HG03045 (cell line): ENCODE results near the gene SPACA4.
"Not testable (repeated sequence)": the region's sequence is repeated elsewhere in the genome, so short reads cannot be mapped to it uniquely, and the experiment has no call there.

Source experiments
- ATAC-seq: cut with Tn5 transposase; IDR thresholded peaks from one replicate; pipeline ENCODE4 v1.9.1; 2021; ENCODE audit warnings: mild to moderate bottlenecking, moderate library complexity; ENCODE audit not compliant: unreplicated experiment

SPACA4 gene, protein sequence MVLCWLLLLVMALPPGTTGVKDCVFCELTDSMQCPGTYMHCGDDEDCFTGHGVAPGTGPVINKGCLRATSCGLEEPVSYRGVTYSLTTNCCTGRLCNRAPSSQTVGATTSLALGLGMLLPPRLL

DNA sequence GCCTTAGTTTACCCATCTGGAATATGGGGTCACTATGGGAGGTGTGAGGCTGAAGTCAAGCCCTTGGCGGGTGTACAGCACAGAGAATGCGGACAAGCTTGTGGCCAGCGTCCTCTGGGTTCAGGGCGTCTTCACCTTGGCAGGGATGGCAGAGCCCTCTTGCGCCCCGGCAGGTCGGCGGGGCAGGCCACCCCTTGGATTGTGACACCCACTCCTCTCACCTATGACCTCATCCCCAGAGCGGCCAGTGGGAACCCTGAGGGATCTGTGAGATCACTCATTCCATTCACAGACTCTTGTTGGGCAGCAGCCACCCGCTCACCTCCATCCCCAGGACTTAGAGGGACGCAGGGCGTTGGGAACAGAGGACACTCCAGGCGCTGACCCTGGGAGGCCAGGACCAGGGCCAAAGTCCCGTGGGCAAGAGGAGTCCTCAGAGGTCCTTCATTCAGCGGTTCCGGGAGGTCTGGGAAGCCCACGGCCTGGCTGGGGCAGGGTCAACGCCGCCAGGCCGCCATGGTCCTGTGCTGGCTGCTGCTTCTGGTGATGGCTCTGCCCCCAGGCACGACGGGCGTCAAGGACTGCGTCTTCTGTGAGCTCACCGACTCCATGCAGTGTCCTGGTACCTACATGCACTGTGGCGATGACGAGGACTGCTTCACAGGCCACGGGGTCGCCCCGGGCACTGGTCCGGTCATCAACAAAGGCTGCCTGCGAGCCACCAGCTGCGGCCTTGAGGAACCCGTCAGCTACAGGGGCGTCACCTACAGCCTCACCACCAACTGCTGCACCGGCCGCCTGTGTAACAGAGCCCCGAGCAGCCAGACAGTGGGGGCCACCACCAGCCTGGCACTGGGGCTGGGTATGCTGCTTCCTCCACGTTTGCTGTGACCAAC is at the start of gene SPACA4:
Gene SPACA4 (plus strand): TSS at position 280 of the 896 bp plus-strand sequence. CDS start 237 bp downstream, at position 517.
- ATAC-seq, result no peak

DNA sequence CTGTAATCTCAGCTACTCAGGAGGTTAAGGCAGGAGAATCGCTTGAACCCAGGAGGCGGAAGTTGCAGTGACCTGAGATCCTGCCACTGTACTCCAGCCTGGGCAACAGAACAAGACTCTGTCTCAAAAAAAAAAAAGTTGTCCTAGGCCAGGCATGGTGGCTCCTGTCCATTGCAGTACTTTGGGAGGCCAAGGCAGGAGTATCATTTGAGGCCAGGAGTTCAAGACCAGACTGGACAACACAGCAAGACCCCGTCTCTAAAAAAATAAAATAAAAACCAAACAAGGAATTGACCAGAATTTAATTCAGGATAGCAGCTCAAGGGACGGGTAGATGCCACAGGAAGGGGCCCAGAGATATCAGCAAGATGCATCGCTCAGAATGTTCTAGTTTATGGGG is 49.7 kb upstream of the SPACA4 start:
- no peak for ATAC-seq

DNA sequence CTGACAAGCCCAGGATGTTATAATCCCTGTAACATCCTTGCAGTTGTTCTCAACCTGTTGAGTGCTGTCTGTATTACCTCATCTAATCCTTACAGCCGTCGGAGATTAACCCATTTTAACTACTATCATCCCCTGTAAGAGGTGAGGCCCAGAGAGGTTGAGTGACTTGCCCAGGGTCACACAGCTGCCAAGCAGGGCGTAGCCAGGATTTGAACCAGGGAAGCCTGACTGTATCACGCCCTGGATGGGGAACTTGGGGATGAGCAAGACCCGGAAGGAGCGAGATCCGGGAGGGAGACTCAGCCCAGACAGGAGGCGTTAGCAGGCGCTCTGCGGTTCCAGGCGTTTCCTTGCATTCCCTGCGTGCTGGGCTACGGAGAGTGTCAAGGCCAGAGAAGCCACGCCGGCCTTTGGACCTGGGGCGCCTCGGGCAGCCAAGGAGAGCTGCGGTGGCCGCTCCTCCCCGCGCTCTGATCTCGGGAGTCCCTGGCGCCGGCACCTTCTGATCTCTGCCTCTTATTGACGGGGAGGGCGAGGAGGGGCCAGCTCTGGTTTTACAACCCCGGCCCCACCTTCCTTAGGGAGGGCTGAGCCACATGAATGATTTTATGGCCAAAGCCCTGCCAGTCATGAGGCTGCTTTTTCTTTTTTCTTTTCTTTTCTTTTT is 48.4 kb upstream of the SPACA4 start:
- no peak for ATAC-seq

DNA sequence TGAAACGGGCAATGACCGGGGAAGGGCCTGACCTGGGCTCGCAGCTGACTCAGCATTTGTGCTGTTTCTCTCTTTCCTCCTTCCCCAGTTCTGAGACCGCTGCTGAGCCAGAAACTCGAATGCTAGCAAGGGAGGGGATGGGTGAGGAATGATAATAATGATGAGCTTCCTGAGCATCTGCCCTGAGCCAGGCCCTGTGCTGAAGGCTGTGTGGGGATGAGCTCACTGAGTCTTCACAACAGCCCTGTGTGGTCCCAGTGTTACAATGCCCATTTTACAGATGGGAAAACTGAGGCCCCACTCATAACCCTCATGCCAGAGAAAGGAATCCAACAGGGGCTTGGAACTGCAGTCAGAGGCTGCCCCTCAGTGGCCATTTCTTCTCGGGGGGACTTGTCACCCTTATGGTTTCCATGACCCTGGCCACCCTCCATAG is 46.4 kb upstream of the SPACA4 start:
- no peak for ATAC-seq

DNA sequence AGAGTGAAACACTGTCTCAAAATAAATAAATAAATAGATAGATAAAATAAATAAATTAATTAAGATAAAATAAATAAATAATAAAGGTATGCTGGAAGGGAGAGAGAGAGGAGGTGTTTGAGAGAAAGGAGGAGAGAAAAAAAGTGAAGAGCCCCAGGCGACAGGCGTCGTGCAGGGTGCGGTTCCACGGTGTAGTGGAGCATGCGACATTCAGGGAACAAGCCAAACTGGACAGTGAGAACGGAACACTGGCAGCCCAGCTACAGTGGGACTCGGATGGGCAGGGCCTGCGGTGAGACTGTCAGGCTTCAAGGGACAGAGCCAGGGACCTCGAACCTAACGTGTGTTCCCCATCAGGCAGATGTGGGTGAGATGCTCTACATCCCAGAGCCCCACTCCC is 45.1 kb upstream of the SPACA4 start:
- no peak for ATAC-seq

DNA sequence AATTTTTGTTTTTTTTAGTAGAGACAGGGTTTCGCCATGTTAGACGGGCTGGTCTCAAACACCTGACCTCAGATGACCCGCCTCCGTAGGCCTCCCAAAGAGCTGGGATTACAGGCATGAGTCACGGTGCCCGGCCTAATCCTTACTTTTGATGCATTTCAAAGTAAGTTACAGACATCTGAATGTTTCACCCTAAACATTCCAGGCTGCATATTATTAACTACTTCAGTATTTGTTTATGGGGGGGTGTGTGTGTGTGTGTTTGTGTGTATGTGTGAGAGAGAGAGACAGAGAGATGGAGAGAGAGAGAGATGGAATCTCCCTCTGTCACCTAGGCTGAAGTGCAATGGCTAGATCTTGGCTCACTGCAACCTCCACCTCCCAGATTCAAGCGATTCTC is 41.5 kb upstream of the SPACA4 start:
- no peak for ATAC-seq

DNA sequence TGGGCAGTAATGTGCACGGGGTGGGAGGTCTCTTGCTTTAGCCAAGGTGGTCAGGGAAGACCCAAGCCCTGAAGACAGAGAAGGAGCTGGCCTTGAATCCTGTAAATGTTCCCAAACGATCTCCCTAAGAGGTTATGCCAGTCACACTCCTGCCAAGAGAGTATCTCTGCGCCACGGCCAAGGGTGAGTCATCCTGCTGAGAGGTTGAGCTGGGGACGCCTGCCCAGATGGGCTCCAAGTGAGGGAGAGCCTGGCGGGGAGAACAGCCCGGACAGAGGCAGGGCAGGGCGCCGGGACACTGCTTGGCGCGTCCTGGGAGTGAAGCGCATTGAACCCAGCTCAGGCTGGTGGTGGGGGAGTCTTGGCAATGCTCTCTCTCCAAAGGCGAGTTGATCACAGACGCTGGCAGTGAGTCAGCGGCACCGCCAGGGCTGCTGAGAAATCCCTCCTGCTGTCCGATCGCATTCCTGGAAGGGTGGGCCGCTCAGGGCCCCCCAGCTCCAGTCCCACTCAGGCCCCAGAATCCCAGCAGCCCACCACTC is 38.1 kb upstream of the SPACA4 start:
- no peak for ATAC-seq

DNA sequence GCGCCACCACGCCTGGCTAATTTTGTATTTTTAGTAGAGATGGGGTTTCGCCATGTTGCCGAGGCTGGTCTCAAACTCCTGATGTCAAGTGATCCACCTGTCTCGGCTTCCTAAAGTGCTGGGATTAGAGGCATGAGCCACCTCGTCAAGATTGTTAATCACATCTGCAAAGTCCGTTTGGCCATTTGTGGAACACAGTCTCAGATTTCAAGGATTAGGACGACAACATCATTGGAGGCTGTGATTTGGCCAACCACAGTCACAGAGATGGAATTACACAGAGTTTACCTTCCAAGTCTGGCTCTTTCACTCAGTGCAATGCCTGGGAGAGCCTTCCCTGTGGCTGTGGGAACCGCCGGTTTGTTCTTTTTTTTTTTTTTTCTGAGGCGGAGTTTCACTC is 36.7 kb upstream of the SPACA4 start:
- ATAC-seq, result no peak

DNA sequence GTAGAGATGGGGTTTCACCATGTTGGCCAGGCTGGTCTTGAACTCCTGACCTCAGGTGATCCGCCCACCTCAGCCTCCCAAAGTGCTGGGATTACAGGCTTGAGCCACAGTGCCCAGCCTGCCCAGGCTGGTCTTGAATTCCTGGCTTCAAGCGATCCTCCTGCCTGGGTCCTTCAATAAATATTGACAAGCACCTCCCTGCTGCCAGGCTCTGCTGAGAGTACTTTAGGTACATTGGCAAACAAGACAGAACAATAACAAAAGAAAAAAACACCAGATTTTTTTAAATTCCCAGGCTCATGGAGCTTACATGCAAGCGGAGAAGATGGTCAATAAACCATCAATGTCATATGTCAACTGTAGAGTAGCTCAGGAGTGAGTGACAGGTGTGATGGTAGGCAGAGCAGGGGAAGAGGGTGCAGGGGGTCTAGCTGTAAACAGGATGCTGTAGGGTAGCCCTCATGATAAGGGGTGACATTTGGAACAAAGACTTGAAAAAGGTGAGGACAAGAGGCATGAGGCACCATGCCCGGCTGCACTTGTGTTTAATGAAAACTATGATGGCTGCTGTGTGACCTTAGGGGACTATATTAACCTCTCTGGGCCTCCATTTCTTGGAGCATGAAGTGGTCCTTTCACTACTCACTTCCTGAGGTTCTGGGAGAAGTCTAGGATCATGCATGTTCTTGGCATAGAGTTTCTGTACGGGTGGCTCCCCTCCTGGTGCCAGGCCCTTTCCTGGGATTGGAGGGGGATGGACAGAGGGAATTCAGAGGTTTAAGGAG is 35.0 kb upstream of the SPACA4 start:
- ATAC-seq, result no peak

DNA sequence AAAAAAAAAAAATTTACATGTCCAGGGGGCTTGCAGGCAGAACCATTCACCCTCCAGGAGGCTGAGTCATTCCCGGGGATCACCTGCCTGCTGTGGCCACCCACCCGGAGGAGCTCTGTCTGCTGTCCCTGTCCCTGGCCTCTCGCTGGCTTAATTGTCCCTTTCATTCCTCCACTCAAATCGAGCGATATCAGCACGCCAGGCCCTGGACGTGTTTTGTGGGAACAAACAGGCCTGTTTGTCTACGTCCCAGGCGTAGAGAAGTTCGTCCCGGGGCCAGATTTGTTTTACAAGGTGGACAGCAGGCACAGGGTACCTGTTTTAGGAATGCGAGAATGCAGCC is 33.4 kb upstream of the SPACA4 start:
- ATAC-seq, result no peak

DNA sequence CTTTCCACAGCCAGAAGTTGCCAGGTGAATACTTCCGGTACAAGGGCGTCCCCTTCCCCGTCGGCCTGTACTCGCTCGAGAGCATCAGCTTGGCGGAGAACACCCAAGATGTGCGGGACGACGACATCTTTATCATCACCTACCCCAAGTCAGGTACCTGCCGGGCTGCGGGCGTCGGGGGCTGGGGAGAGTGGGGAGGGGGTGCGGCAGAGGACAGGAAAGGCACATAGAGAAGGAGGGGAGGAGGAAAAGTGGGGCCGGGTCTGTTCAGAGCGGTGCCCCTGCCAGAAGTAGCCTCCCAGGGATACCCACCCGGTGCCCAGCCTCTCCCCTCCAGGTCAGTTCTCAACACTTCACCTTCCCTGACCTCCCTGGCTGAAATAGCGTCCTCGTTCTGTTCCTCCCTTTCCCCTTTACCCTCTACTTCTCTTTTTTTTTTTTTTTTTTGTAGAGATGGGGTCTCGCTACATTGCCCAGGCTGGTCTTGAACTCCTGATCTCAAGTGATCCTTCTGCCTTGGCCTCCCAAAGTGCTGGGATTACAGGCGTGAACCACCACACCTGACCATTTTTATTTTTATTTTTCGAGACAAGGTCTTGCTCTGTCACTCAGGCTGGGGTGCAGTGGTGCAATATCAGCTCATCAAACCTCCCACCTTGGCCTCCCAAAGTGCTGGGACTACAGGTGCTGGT is 30.5 kb upstream of the SPACA4 start:
- ATAC-seq, result no peak

DNA sequence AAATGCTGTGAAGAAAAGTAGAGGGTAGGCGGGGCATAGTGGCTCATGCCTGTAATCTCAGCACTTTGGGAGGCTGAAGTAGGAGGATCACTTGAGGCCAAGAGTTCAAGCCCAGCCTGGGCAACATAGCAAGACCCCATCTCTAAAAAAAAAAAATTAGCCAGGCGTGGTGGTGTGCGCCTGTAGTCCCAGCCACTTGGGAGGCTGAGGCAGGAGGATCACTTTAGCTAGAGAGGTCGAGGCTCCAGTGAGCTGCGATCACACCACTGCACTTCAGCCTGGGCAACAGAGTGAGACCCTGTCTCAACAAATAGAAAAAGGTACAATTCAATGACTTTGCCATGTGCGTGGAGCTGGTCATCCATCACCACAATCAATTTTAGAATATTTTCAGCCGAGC is 28.6 kb upstream of the SPACA4 start:
- ATAC-seq, result not testable (repeated sequence)

DNA sequence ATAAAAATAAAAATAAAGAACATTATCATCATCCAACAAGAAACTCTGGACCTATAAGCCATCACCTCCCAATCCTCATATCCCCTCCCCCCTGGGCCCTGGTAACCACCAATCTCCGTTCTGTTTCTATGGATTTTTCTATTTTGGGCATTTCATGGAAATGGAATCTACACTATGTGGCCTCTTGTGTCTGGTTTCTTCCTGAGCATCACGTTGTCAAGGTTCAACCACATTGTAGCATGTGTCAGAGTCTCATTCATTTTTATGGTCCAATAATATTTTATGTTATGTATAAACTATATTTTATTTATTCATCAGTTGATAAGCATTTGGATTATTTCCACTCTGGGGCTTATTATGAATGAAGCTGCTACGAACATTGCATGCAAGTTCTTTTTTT is 27.7 kb upstream of the SPACA4 start:
- no peak for ATAC-seq

DNA sequence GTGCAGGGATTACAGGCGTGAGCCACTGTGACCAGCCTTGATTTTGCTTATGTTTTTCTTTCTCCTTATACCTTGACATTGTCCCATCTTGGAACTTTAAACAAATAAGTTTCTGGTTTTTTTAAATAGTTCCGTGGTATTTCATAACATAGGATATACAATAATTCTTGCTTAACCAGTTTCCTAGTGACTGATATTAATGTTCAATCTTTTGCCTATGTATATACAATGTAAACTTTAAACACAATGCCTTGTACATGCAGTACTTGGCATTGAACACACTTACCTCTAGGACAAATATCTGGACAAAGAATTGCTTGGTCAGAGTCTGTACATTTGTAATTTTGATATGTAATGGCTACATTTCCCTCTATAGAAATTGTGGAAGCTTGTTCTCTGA is 24.4 kb upstream of the SPACA4 start:
- no peak for ATAC-seq

DNA sequence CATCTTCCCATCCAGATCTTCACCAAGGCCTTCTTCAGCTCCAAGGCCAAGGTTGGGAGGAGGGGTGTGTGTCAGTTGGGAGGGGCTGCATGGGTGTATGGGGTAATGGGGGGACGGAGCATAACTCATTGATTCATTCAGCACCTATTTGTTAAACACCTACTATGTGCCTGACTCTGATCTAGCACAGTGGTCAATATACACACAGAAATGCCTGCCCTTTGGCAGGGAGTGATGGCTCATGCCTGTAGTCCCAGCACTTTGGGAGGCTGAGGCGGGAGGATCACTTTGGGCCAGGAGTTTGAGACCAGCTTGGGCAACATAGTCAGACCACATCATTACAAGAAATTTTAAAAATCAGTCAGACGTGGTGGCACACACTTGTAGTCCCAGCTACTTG is 19.2 kb upstream of the SPACA4 start:
- ATAC-seq, result no peak

DNA sequence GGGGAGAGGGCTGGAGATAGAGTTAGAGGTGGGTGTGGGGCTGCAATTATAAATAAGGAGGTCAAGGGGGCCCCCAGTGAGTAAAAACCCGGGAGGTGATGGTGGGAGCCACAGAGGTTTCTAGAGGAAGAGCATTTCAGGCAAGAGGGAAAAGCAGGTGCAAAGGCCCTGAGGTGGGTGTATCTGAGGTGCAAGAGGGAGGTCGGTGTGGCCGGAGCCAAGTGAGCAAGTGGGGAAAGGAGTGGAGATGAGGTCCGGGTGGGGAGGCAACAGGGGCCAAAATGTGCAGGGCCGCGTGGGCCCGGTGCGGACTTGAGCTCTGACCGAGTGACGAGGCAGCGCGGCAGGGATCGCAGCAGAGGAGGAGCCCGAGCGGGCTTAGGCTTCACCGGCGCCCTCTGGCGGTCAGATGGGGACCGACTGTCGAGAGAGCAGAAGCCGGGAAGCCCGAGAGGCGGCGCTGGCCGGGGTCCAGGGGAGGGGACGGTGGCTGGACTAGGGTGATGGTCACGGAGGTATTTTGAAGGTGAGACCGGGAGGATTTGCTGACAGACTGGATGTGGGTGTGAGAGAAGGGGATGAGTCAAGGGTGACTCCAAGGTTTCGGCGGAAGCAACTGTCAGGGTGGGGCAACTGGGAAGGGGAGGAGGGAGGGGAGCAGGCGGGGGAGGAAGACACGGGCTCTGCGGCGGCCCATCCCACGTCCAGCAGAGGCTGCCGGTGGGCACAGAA is 17.7 kb upstream of the SPACA4 start:
- no peak for ATAC-seq

DNA sequence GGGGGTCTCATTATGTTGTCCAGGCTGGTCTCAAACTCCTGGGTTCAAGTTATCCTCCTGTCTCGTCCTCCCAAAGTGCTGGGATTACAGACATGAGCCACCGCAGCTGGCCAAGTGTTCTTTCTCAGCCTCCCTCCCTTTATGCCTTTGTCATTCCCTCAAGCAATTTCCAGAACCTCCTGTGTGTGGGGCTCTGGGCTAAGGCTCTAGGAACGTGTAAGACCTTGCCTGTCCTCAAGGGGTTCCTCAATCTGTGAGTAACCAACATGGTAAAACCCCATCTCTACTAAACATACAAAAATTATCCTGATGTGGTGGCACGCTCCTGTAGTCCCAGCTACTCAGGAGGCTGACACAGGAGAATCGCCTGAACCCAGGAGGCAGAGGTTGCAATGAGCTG is 15.5 kb upstream of the SPACA4 start:
- no peak for ATAC-seq

DNA sequence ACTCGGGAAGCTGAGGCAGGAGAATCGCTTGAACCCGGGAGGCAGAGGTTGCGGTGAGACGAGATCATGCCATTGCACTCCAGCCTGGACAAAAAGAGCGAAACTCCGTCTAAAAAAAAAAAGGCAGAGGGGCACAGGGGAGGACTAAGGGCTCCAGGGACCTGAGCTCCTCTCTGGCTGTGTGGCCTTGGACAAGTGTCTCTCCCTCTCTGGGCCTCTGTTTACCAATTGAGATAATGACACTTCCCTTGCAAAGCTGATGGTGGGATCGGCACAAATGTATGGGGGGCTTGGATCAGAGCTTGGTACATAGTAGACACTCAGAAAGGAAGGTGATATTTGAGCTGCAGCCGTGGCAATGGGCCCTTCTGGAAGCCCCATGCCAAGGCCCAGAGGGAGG is 11.4 kb upstream of the SPACA4 start:
- no peak for ATAC-seq

DNA sequence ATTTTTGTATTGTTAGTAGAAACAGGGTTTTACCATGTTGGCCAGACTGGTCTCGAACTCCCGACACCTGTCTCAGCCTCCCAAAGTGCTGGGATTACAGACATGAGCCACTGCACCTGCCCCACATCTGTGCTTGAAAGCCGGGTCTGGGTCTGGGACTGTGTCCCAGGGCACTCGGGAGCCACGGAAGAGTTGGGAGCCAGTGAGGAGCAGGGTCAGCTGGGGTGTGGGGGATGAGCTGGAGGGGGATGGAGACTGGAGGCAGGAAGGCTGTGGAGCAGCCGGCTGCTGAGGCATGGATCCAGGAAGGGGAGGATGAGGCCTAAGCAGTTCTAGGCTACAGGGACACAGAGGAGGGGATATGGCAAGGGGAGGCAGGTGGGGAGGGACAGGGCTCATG is 10.7 kb upstream of the SPACA4 start:
- no peak for ATAC-seq

DNA sequence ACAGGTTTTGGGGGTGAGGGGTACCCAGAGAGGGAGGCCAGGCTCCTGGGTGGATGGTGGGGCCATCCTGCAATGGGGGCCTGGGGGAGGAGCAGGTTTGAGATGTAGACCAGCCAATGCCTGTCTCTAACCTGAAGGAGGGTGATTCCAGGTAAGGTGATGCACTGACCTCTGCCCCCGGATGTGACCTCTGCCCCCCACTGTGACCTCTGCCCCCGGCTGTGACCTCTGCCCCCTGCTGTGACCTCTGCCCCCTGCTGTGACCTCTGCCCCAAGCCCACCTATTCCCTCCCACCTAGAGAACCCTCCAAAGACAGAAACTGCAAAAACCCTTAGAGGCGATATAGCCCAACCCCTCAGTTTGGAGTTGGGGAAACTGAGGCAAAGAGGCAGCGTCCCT is 10.3 kb upstream of the SPACA4 start:
- ATAC-seq, result no peak
